NCI-H1092 treated with DMSO at 0.1 percent for 48 hours (cell line): ENCODE measurements around the gene ATOH1.

Source experiments
- DNase-seq: peaks from one replicate; lab custom pipeline; 2025; lab: John Stamatoyannopoulos, UW

ATOH1 gene

DNA sequence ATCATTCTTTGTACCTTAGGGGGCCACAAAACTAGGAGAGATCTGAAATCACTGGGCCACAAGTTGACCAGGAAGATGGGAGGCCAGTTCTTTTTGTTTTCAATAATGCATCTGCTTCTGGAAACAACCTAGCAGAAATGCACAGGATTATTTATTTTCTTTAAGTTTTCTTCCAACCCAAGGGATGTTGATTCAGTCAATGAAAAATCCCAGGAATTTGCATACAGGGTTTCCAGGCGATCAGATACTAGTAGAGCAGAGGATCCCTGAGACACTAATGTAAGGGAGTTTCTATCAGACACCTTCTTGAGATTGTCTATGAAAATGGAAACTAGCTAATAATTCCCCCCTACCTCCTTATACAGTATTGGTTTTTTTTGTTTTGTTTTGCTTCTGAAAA lies 7.4 kb downstream of the ATOH1 start:
- DNase-seq, result no peak

DNA sequence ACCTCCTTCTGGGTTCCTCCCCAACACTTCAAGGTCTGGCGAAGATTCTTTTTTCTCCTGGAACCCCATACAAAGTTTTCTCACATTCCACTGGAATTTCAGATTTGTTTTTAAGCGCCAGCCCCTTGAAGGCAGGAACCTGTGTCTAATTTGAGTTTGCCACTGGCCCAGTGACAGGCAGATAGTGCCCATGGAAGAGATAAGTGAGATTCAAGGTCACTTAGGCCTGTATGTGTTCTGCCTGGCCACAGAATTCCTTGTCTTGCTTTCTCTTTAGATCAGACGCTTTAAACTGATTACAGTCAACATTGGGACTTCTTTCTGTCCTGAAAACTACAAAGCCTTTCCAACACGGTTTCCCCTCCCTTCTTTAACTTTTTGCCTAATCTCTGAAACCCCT lies 11.2 kb downstream of the ATOH1 start:
- DNase-seq, result no peak

DNA sequence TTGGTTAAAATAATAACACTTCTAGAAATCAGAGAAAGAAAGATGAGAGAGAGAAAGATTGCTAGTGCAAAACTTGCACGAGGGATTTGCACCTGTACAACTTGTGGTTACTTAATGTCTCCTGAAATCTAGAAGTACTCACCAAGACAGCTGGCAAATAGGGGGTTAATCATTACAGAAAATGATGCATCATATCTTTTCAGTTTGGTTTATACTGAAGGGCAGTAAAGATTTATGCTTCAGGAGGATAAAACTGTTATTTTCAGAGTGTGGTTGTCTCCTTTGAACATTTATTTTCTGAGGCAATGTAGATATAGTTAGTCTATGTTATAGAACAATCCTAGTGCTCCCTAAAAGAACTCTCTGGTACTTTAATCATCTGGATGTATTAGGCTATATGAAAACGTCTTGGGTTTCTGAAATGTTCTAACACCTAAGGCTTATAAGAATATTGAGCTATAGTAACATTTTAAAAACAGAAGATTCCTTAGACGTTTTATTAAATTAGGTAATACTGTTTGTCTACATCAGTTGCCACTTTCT lies 13.3 kb downstream of the ATOH1 start:
- no peak for DNase-seq

DNA sequence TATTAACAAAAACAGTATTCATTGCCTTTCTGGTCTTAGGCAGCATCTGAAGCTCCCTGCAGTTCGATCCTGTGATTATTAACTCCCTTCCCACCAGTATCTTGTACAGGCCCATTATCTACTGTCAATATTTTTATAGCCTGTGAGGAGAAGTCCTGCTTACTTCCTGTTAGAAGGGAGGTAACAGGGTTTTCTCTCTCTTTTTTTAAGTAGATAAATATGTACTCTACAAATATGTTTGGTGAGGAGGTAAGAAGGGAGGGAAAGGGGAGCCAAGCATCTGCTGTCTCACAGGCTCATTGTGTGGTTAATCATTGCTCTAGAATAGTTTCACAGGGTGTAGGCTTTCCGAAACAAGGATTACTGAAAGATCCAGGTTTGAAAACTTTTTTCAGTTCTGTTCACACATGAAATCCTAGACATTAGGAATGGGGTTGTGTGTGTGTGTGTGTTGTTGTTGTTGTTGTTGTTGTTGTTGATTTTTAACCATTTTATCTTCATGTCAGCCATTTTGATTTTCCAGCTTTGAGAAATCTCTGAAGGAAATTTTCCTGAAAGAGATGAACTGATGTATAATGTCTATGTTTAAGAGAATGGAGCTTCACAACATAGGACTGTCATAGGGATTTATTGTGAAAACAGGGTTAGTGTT lies 14.2 kb downstream of the ATOH1 start:
- no peak for DNase-seq

DNA sequence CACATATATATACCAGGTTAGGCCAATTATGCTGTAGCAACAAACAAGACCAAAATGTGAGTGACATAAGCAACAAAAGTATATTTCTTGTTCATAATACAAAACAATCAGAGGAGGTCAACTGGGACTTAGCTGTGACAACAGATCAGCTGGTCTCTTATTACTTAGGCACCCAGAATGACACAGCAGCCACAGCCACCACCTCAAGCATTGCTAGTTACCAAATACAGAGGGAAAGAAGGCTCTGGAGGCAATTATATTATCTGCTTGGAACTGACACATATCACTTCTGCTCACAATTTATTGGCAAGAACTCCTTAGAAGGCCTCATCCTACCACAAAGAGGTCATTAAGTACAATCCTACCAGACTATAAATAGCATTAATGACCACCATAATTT lies 15.2 kb downstream of the ATOH1 start:
- DNase-seq, result no peak

DNA sequence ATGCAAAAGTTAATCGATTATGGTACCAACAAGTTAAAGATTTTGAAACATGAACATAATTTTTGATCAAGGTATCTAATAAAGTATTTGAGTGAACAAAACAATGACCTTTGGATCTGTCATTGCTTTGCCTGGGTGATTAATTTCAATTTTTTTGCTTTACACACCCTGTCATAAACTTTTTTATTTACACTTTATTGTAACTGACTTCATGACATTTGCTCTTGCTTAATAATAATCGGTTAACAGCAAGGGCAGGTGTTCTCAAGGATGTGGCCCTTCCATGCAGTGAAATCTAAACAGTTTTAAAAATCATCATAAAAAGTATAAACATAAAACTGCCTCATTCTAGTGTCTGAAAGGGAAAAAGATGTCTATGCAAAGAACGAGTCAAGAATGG lies 24.1 kb downstream of the ATOH1 start:
- no peak for DNase-seq

DNA sequence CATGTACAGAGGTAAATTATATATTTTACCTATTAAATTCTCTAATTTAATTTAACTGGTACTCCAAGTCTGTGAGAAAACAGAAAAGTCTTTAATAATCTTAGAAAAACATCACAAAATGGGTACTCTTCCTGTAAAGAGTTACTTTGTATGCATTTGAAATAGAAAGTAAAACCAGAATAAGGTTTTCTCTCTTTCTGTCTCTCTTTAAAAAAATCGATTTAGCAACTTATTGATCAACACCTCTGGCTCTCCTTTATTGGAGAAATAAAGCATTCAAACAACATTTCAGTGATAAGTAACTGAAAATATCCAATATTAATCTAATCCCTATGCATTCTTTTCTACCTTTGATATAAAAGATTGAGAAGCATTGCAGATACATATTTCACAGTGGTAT lies 27.4 kb downstream of the ATOH1 start:
- DNase-seq, result no peak

DNA sequence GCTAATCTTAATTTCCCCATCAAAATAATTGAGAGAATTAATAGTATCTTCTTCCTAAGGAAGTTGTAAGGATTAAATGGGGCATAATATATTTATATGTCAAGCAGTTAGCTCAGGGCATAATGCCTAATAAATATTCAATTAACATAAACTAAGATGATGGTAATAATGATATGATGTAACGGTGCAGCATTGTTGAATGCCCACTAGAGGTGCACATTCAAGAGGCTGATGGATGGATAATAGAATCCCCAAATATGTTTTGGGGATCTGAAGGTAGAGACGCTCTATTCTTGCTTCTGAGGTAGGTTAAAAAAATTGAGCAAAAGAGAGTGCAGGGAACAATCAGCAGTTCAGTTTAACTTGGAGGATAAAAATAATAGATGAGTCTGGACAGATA lies 37.1 kb downstream of the ATOH1 start:
- no peak for DNase-seq

DNA sequence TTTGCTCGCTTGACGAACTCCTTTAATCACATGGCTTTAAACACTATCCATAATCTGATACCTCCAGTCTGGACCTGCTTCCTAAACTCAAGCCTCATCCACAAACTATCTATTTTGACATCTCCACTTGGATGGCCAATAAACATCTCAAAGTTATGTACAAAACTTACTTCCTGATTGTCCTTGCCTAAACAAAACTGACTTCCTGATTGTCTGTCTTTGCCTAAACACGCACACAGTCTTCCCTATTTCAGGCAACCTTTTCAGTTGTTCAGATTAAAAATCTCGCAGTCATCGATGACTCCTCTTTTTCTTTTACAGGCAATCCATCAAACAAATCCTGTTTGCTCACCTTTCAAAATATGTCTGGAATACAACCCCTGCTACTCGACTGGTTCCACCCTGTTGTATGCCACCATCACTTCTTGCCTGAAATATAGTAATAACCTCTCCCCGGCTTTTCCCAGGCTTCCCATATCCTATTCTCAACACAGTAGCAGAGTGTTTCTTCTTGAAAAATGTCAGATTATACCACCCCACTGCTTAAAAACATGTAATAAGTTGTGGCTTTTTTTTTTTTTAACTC lies 39.0 kb downstream of the ATOH1 start:
- no peak for DNase-seq

DNA sequence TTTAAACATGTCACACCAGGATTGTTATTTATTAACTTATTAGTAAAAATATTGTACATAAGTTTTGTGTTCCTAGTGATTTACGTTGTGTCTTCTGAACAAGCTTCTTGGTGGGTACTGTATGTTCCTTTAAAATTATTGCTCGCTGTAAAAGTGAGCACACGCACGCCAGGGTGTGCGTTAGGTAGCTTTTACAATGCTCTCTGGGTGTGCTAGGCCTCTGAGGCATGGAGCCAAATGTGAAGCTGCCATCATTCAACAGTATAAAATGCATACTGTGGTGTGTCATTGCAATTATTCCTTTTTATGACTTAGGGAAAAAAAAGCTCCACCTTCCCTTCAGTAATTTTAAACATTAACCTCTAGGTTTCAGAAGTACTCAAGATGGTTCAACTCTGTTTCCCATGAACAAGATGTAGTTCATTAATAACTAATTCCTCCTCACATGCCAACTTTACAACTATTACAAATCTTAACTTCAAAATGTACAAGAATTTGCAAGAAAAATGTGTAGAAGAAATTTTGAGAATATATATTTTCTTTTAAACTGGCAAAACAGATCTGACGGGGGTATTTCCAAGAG lies 42.4 kb downstream of the ATOH1 start:
- no peak for DNase-seq

DNA sequence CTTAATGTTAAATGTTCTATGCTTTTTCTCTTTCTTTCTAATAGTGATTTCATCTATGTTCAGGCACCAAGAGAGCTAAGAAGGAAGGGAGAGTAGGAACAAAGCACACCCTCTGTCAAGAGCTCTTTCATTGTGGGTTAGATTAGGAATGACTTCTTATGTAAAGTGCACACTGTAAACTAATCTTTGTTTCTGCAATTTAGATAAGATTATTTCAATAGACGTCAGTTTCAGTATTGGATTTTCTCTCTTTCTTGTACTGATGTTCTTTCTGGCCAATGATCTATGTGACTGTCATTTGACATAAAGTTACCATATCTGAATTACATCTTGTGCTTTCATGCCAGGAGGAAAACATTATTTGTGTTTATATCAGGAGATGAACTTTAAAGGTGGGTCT lies 48.2 kb downstream of the ATOH1 start:
- no peak for DNase-seq

DNA sequence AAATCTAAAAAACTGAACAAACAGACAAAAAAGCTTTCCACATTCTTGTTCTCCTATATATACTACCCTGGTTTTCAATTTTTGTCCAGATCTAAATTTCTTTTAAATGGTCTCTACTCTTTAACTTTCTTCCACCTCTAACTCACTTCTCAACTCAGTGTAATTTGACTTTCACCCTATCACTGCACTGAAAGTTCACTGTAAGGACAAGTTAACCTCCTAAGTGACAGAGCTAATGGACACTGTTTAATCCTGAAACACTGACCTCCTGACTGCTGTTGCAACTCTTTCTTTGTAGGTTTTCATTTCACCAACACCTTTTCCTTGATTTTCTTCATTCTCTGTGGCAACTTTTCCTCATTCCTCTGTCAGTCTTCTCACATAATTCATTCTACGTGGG lies 50.0 kb downstream of the ATOH1 start:
- no peak for DNase-seq

DNA sequence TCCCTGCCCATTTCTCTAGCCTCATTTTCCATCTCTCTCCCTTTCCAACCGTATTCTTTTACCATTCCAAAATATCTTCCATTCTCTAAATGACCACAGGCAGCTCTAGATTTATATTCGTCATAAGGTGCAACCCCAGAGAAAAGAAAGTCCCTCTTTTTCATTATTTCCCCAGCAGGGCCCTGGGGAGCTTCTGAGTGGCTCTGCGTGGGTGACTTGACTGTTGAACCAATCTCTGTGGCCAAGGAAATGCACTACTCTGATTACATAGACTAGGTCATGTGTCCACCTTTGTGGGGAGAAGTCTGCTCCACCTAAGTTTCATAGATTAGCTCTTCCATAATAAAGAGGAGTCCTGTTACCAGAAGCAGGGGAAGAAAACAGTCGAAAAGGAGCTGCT lies 51.4 kb downstream of the ATOH1 start:
- DNase-seq, result no peak
